IMR-90 (cell line): ENCODE measurements around the gene KLHL3. TPM values are rescaled to one million over a fixed set of nuclear protein-coding genes. Genes with fewer than 3 reads are reported as not detected.

Experiments
- ATAC-seq: fragments of 200-7000 bp; cut with Tn5 transposase; 2 replicates; pipeline ENCODE4 v1.9.1; 2020; ENCODE audit warnings: low read depth, mild to moderate bottlenecking, moderate library complexity
- BruUV-seq: library from RNA; stranded (reverse); fragments of 400-500 nt; replicated peaks from 2 replicates; lab custom pipeline; 2021; lab: Mats Ljungman, UMichigan
- CTCF ChIA-PET: fragments of 300-600 bp; formaldehyde crosslinking; extraction: SDS; loops from one replicate; lab custom pipeline; 2021; ENCODE audit warnings: antibody characterized with exemption; lab: Yijun Ruan, JAX
- POLR2A ChIA-PET: fragments of 300-600 bp; sonication (Branson Sonifier 250); formaldehyde crosslinking; loops from one replicate; lab custom pipeline; 2022; ENCODE audit warnings: antibody characterized with exemption; ENCODE audit not compliant: unreplicated experiment; lab: Charles Lee
- DNase-seq: peaks from one replicate; pipeline ENCODE4 v3.0.0; 2013
- H2AFZ ChIP-seq: replicated peaks from 2 replicates; pipeline ENCODE3; 2013; ENCODE audit warnings: low read length, mild to moderate bottlenecking; ENCODE audit not compliant: poor library complexity
- H2AK5ac ChIP-seq: 2 replicates; pipeline ENCODE4 v1.6.1; 2013; ENCODE audit warnings: low read depth, low read length, inconsistent platforms
- H2AK9ac ChIP-seq: replicated peaks from 2 replicates; pipeline ENCODE3; 2013; ENCODE audit warnings: mild to moderate bottlenecking, low read depth, low read length, moderate library complexity; ENCODE audit not compliant: poor library complexity
- H2BK120ac ChIP-seq: 2 replicates; pipeline ENCODE4 v1.6.1; 2013; ENCODE audit warnings: low read depth, low read length, inconsistent platforms
- H2BK15ac ChIP-seq: 3 replicates; pipeline ENCODE4 v1.6.1; 2013; ENCODE audit warnings: low read depth, low read length, inconsistent platforms
- H2BK20ac ChIP-seq: 2 replicates; pipeline ENCODE4 v1.6.1; 2013; ENCODE audit warnings: low read depth, mild to moderate bottlenecking, inconsistent platforms, low read length, moderate library complexity
- H2BK5ac ChIP-seq: 2 replicates; pipeline ENCODE4 v1.6.1; 2013; ENCODE audit warnings: mild to moderate bottlenecking, low read depth, low read length, inconsistent platforms; ENCODE audit not compliant: poor library complexity, severe bottlenecking
- H3K14ac ChIP-seq: replicated peaks from 2 replicates; pipeline ENCODE4 v1.6.1; 2013; ENCODE audit warnings: low read depth, low read length, inconsistent platforms
- H3K18ac ChIP-seq: 2 replicates; pipeline ENCODE4 v1.6.1; 2013; ENCODE audit warnings: low read depth, low read length, control low read depth
- H3K23ac ChIP-seq: 2 replicates; pipeline ENCODE4 v1.6.1; 2013; ENCODE audit warnings: low read depth, low read length, inconsistent platforms
- H3K27ac ChIP-seq: 2 replicates; pipeline ENCODE4 v1.5.1; 2013; ENCODE audit warnings: mild to moderate bottlenecking, control low read depth, low read length; ENCODE audit not compliant: insufficient read depth
- H3K27me3 ChIP-seq: 2 replicates; pipeline ENCODE4 v1.6.1; 2013; ENCODE audit warnings: low read length; ENCODE audit not compliant: control insufficient read depth, insufficient read depth
- H3K36me3 ChIP-seq: 2 replicates; pipeline ENCODE4 v1.6.1; 2013; ENCODE audit warnings: low read length, mixed read lengths; ENCODE audit not compliant: control insufficient read depth, insufficient read depth
- H3K4ac ChIP-seq: 2 replicates; pipeline ENCODE4 v1.6.1; 2013; ENCODE audit warnings: low read depth, low read length, inconsistent platforms
- H3K4me1 ChIP-seq: 2 replicates; pipeline ENCODE4 v1.6.1; 2013; ENCODE audit warnings: low read length, mixed read lengths; ENCODE audit not compliant: control insufficient read depth, insufficient read depth
- H3K4me2 ChIP-seq: 2 replicates; pipeline ENCODE4 v1.6.1; 2013; ENCODE audit warnings: low read depth, mild to moderate bottlenecking, control low read depth, low read length, moderate library complexity
- H3K4me3 ChIP-seq: 2 replicates; pipeline ENCODE4 v1.5.1; 2013; ENCODE audit warnings: low read depth, mild to moderate bottlenecking, control low read depth, low read length, moderate library complexity; ENCODE audit not compliant: insufficient read depth
- H3K56ac ChIP-seq: 2 replicates; pipeline ENCODE4 v1.6.1; 2013; ENCODE audit warnings: low read length, inconsistent platforms; ENCODE audit not compliant: insufficient read depth; ENCODE audit errors: extremely low read depth
- H3K79me1 ChIP-seq, 2 experiments: 2 replicates each; pipeline ENCODE4 v1.6.1; 2013; ENCODE audit warnings: low read length in 2 of 2, inconsistent platforms in 1 of 2, low read depth in 1 of 2
- H3K9ac ChIP-seq: 2 replicates; pipeline ENCODE4 v1.6.1; 2013; ENCODE audit warnings: low read depth, low read length, control low read depth
- H3K9me1 ChIP-seq: 2 replicates; pipeline ENCODE4 v1.6.1; 2013; ENCODE audit warnings: low read length, inconsistent platforms; ENCODE audit not compliant: insufficient read depth
- H3K9me3 ChIP-seq: 2 replicates; pipeline ENCODE4 v1.6.1; 2013; ENCODE audit warnings: low read length; ENCODE audit not compliant: control insufficient read depth, insufficient read depth
- H4K20me1 ChIP-seq: 2 replicates; pipeline ENCODE4 v1.6.1; 2013; ENCODE audit warnings: low read length, inconsistent platforms; ENCODE audit not compliant: insufficient read depth
- H4K5ac ChIP-seq: 2 replicates; pipeline ENCODE4 v1.6.1; 2013; ENCODE audit warnings: mild to moderate bottlenecking, low read depth, low read length, control low read depth
- H4K8ac ChIP-seq, 2 experiments: 2 replicates each; pipeline ENCODE4 v1.6.1; 2013; ENCODE audit warnings: low read depth in 2 of 2, low read length in 2 of 2, control low read depth in 1 of 2, inconsistent platforms in 1 of 2
- H4K91ac ChIP-seq: 2 replicates; pipeline ENCODE4 v1.6.1; 2013; ENCODE audit warnings: low read depth, low read length, inconsistent platforms; ENCODE audit not compliant: insufficient read depth
- BHLHE40 ChIP-seq: fragments of 150-350 bp; IDR thresholded peaks from 2 replicates; pipeline ENCODE4 v1.6.1; 2016; ENCODE audit warnings: mild to moderate bottlenecking, low read depth, low read length
- CEBPB ChIP-seq: IDR thresholded peaks from 2 replicates; pipeline ENCODE4 v1.6.1; 2012; ENCODE audit warnings: low read depth, low read length, improper control_type of control experiment
- CHD1 ChIP-seq: IDR thresholded peaks from 2 replicates; pipeline ENCODE4 v1.6.1; 2012; ENCODE audit warnings: low read depth, low read length, improper control_type of control experiment
- CTCF ChIP-seq: conservative IDR thresholded peaks from 2 replicates; pipeline ENCODE4 v1.5.1; 2012; ENCODE audit warnings: mild to moderate bottlenecking, low read depth, low read length, improper control_type of control experiment
- FOS ChIP-seq: fragments of 150-350 bp; IDR thresholded peaks from 2 replicates; pipeline ENCODE4 v1.6.1; 2016; ENCODE audit warnings: low read depth, low read length
- MAFK ChIP-seq: IDR thresholded peaks from 2 replicates; pipeline ENCODE4 v1.6.1; 2012; ENCODE audit warnings: low read depth, low read length, improper control_type of control experiment
- MXI1 ChIP-seq: IDR thresholded peaks from 2 replicates; pipeline ENCODE4 v1.6.1; 2012; ENCODE audit warnings: low read depth, mild to moderate bottlenecking, low read length, moderate library complexity, borderline replicate concordance
- NFE2L2 ChIP-seq: fragments of 150-350 bp; IDR thresholded peaks from 2 replicates; pipeline ENCODE4 v1.6.1; 2016; ENCODE audit warnings: low read depth, mild to moderate bottlenecking, low read length
- POLR2A ChIP-seq: IDR thresholded peaks from 2 replicates; pipeline ENCODE4 v1.6.1; 2012; ENCODE audit warnings: mild to moderate bottlenecking, low read depth, low read length
- RAD21 ChIP-seq: IDR thresholded peaks from 2 replicates; pipeline ENCODE4 v1.6.1; 2012; ENCODE audit warnings: low read length, improper control_type of control experiment
- RCOR1 ChIP-seq: IDR thresholded peaks from 2 replicates; pipeline ENCODE4 v1.6.1; 2012; ENCODE audit warnings: mild to moderate bottlenecking, low read length, improper control_type of control experiment; ENCODE audit not compliant: insufficient replicate concordance
- RFX5 ChIP-seq: IDR thresholded peaks from 2 replicates; pipeline ENCODE4 v1.8.0; 2012; ENCODE audit warnings: low read depth, mild to moderate bottlenecking, low read length, moderate library complexity
- SMC3 ChIP-seq: fragments of 150-350 bp; IDR thresholded peaks from 2 replicates; pipeline ENCODE4 v1.6.1; 2016; ENCODE audit warnings: low read depth, mild to moderate bottlenecking, antibody characterized with exemption, low read length, moderate library complexity
- WGBS, 2 experiments: methylation state at CpG; one replicate each; pipeline versions ENCODE4 v1.1.5 to v1.1.7; 2013; ENCODE audit warnings: missing lambda C conversion rate in 2 of 2; ENCODE audit not compliant: insufficient read length in 1 of 2; ENCODE audit errors: extremely low coverage in 2 of 2; 5-methylcytosine and 5-hydroxymethylcytosine counted together
- dilution Hi-C: fragments of 300-500 bp; cut with HindIII; formaldehyde crosslinking; loops from one replicate; pipeline ENCODE4 v1.14.3; 2018; ENCODE audit warnings: low sequenced_read_pairs; ENCODE audit not compliant: unreplicated experiment
- in situ Hi-C: fragments of 300-500 bp; cut with MboI; formaldehyde crosslinking; loops from 3 replicates; pipeline ENCODE4 v1.14.3; 2019; ENCODE audit warnings: low sequenced_read_pairs, inconsistent platforms, mixed read lengths
- intact Hi-C: fragments of 100-400 bp; cut with micrococcal nuclease; formaldehyde crosslinking; loops from 2 replicates; pipeline ENCODE4 v1.10.0; 2022
- polyA plus RNA-seq, 3 experiments: library from polyadenylated mRNA; depleted of rRNA; stranded (reverse); fragments of >200 nt; gene quantifications; 2 replicates each; pipeline ENCODE4 v1.2.3, GENCODE V29; 2012; ENCODE audit warnings: low replicate concordance in 1 of 3
- total RNA-seq: library from RNA; depleted of rRNA; stranded (reverse); fragments of >200 nt; gene quantifications from 2 replicates; pipeline ENCODE4 v1.2.3, GENCODE V29; 2012
- TF ChIP-seq, protein P1 (sequence below): fragments of 150-350 bp; IDR thresholded peaks from 2 replicates; pipeline ENCODE4 v1.6.1; 2017; ENCODE audit warnings: mild to moderate bottlenecking, antibody characterized with exemption, low read length, low read depth
- TF ChIP-seq, protein P2 (sequence below): fragments of 150-350 bp; IDR thresholded peaks from 2 replicates; pipeline ENCODE4 v1.6.1; 2016; ENCODE audit warnings: low read depth, mild to moderate bottlenecking, low read length, moderate library complexity, borderline replicate concordance

The KLHL3 gene
- total and polyA plus RNA-seq, 2 of the 4 experiments (the other 2 are of a cell fraction) = 2.3 to 4.1 TPM

DNA sequence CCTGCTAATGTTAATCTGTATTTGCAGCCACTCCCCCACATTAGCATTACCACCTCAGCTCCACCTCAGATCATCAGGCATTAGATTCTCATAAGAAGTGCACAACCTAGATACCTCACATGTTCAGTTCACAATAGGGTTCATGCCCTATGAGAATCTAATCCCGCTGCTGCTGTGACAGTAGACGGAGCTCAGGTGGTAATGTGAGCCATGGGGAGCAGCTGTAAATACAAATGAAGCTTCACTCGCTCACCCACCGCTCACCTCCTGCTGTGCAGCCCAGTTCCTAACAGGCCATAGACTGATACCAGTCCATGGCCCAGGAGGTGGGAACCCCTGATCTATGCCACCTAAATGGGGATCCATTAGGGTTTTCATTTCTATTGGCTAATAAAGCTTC lies 24.4 kb upstream of the KLHL3 start:
- ChIA-PET POLR2A (no interaction called here), CTCF (interaction anchor here (1.7 kb wide), 1 partner anchor 19 kb away, joined by 3 read pairs; no protein-coding TSS in a partner anchor)
- H2AK9ac ChIP-seq = no peak overlapping the region
- intact Hi-C loops = no loop called here
- H3K18ac ChIP-seq = no peak overlapping the region
- TF ChIP-seq, protein P1, sequence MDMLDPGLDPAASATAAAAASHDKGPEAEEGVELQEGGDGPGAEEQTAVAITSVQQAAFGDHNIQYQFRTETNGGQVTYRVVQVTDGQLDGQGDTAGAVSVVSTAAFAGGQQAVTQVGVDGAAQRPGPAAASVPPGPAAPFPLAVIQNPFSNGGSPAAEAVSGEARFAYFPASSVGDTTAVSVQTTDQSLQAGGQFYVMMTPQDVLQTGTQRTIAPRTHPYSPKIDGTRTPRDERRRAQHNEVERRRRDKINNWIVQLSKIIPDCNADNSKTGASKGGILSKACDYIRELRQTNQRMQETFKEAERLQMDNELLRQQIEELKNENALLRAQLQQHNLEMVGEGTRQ = no peak
- TF ChIP-seq NFE2L2 = no peak
- no peak for TF ChIP-seq RFX5
- TF ChIP-seq CTCF = no peak
- no peak for TF ChIP-seq POLR2A
- TF ChIP-seq, protein P2, sequence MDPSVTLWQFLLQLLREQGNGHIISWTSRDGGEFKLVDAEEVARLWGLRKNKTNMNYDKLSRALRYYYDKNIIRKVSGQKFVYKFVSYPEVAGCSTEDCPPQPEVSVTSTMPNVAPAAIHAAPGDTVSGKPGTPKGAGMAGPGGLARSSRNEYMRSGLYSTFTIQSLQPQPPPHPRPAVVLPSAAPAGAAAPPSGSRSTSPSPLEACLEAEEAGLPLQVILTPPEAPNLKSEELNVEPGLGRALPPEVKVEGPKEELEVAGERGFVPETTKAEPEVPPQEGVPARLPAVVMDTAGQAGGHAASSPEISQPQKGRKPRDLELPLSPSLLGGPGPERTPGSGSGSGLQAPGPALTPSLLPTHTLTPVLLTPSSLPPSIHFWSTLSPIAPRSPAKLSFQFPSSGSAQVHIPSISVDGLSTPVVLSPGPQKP = no peak
- no peak for TF ChIP-seq SMC3
- no peak for TF ChIP-seq BHLHE40
- TF ChIP-seq CEBPB = no peak
- no peak for TF ChIP-seq FOS
- TF ChIP-seq MAFK = no peak
- no peak for TF ChIP-seq RCOR1
- TF ChIP-seq RAD21 = no peak
- TF ChIP-seq MXI1 = no peak
- TF ChIP-seq CHD1 = no peak
- DNase-seq (no peak), ATAC-seq (no peak)
- H2BK15ac ChIP-seq = no peak overlapping the region
- H3K27ac ChIP-seq = no peak overlapping the region
- H4K20me1 ChIP-seq = no peaks in the 10 kb centered on the region
- H2AK5ac ChIP-seq = no peak overlapping the region
- no CpG with 5 or more reads among the region's 4 CpGs for WGBS, 2 experiments
- no peaks in the 10 kb centered on the region for H3K9me3 ChIP-seq
- BruUV-seq = no TSS peak
- H3K4ac ChIP-seq = no peak overlapping the region
- H3K79me1 ChIP-seq = peaks cover 0 to under 1% of the 10 kb centered on the region in 2 experiments; a peak in 1 of 4 replicates
- H3K27me3 ChIP-seq = no peaks in the 10 kb centered on the region; the same call in 1 of the 2 replicates
- H3K4me3 ChIP-seq = no peak overlapping the region
- 0 out of 2 replicates have a peak, but pooled peaks cover 2% of the 10 kb centered on the region for H3K4me1 ChIP-seq
- H2AFZ ChIP-seq = no peak overlapping the region
- peaks cover 3% of the 10 kb centered on the region; the same call in 1 of the 2 replicates for H3K9me1 ChIP-seq
- H4K8ac ChIP-seq = no peak overlapping the region
- H3K56ac ChIP-seq = no peak overlapping the region
- no peak overlapping the region for H3K9ac ChIP-seq
- H2BK5ac ChIP-seq = no peak overlapping the region
- no peak overlapping the region for H3K23ac ChIP-seq
- H2BK20ac ChIP-seq = no peak overlapping the region
- no peak overlapping the region for H4K5ac ChIP-seq
- H3K14ac ChIP-seq = no peak overlapping the region
- no peaks in the 10 kb centered on the region for H3K36me3 ChIP-seq
- no peak overlapping the region for H4K91ac ChIP-seq
- H2BK120ac ChIP-seq = no peak overlapping the region
- in situ Hi-C loops = no loop called here
- no peak overlapping the region for H3K4me2 ChIP-seq
- dilution Hi-C loops = no loop called here
